Uterus (tissue), 2 donors: ENCODE results near the gene POLR3G.

ENCODE experiments used
- POLR2A ChIP-seq, 2 donors: fragments of 450-650 bp; IDR thresholded peaks; one replicate each; pipeline ENCODE4 v1.6.1; 2016; ENCODE audit warnings: antibody characterized with exemption in 2 of 2, mild to moderate bottlenecking in 1 of 2, moderate library complexity in 1 of 2
- TF ChIP-seq, protein P1 (sequence below), 4 experiments: fragments of 200-600 bp in 2 of 4; fragments of 450-650 bp in 2 of 4; sonication (generic) in 2 of 4; IDR thresholded peaks; one replicate each; pipeline ENCODE4 v1.5.1; 2016 to 2019; ENCODE audit warnings: antibody characterized with exemption in 4 of 4, mild to moderate bottlenecking in 2 of 4, moderate library complexity in 1 of 4

DNA sequence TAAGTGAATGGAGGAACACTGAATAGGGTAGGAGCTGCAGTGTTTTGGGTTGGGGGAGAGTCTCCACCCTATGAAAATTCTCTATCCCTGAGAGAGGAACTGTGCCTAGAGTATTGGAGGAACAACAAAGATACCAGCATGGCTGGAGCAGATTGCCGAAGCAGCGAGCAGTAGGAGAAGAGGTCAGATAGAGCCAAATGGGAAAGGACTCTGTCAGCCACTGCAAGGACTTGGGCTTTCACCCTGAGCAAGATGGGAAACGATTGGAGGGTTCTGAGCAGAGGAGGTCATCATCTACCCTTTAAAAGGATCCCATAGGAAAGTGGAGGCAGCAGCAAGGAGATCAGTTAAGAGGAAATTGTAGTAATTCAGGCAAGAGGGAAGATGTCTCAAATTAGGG lies 59.1 kb downstream of the POLR3G start:
- TF ChIP-seq, protein P1, sequence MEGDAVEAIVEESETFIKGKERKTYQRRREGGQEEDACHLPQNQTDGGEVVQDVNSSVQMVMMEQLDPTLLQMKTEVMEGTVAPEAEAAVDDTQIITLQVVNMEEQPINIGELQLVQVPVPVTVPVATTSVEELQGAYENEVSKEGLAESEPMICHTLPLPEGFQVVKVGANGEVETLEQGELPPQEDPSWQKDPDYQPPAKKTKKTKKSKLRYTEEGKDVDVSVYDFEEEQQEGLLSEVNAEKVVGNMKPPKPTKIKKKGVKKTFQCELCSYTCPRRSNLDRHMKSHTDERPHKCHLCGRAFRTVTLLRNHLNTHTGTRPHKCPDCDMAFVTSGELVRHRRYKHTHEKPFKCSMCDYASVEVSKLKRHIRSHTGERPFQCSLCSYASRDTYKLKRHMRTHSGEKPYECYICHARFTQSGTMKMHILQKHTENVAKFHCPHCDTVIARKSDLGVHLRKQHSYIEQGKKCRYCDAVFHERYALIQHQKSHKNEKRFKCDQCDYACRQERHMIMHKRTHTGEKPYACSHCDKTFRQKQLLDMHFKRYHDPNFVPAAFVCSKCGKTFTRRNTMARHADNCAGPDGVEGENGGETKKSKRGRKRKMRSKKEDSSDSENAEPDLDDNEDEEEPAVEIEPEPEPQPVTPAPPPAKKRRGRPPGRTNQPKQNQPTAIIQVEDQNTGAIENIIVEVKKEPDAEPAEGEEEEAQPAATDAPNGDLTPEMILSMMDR (IDR thresholded peaks at IDR 0.05), result no peak
- no peak for TF ChIP-seq POLR2A (IDR thresholded peaks at IDR 0.05)
